ENCODE data around the gene ACOXL.

ACOXL gene

GRCh38 chr2:110746586-110747521, 14.5 kb downstream of the ACOXL start:
- H3K27me3 ChIP-seq (ENCODE audit: control insufficient read depth, low read length) = peaks cover 53% of the 10 kb centered on the region
- no peaks in the 10 kb centered on the region for H3K36me3 ChIP-seq (ENCODE audit: control insufficient read depth, low read length)
- H3K9me3 ChIP-seq (ENCODE audit: control insufficient read depth, insufficient read depth, low read length) = no peaks in the 10 kb centered on the region
- H3K4me2 ChIP-seq (ENCODE audit: low read length) = no peak overlapping the region
- peaks cover 6% of the 10 kb centered on the region; the same call in 1 of the 2 replicates for H3K4me1 ChIP-seq (ENCODE audit: control insufficient read depth, low read length)
- H3K9me2 ChIP-seq (replicated peaks; ENCODE audit: control insufficient read depth, low read length) = no peaks in the 10 kb centered on the region
- TF ChIP-seq CTCF (IDR thresholded peaks at IDR 0.05; ENCODE audit: low read depth, low read length, poor library complexity, severe bottlenecking) (no peak), EZH2phosphoT487 (IDR thresholded peaks at IDR 0.05; ENCODE audit: borderline replicate concordance, low read length) (no peak)
- H3K79me2 ChIP-seq (ENCODE audit: control insufficient read depth, low read length) = no peaks in the 10 kb centered on the region
- H3K4me3 ChIP-seq (ENCODE audit: low read length) = no peak overlapping the region
- H3F3A ChIP-seq (ENCODE audit: control insufficient read depth, insufficient read depth) = no peaks in the 10 kb centered on the region
- H3K27ac ChIP-seq (ENCODE audit: low read depth, low read length) = no peak overlapping the region
- no peaks in the 10 kb centered on the region for H4K20me1 ChIP-seq (ENCODE audit: control insufficient read depth, insufficient read depth, low read depth, low read length)

- TF ChIP-seq EZH2phosphoT487 (IDR thresholded peaks at IDR 0.05; ENCODE audit: borderline replicate concordance, low read length) = no peak
- no peak for TF ChIP-seq CTCF (IDR thresholded peaks at IDR 0.05; ENCODE audit: low read depth, low read length, poor library complexity, severe bottlenecking)
- H3K4me2 ChIP-seq (ENCODE audit: low read length) = no peak overlapping the region
- peaks cover 44% of the 10 kb centered on the region for H3K27me3 ChIP-seq (ENCODE audit: control insufficient read depth, low read length)
- no peaks in the 10 kb centered on the region for H3F3A ChIP-seq (ENCODE audit: control insufficient read depth, insufficient read depth)
- H3K9me3 ChIP-seq (ENCODE audit: control insufficient read depth, insufficient read depth, low read length) = no peaks in the 10 kb centered on the region
- H3K9me2 ChIP-seq (replicated peaks; ENCODE audit: control insufficient read depth, low read length) = no peaks in the 10 kb centered on the region
- H3K79me2 ChIP-seq (ENCODE audit: control insufficient read depth, low read length) = no peaks in the 10 kb centered on the region
- H3K4me1 ChIP-seq (ENCODE audit: control insufficient read depth, low read length) = peaks cover 6% of the 10 kb centered on the region; the same call in 1 of the 2 replicates
- H3K4me3 ChIP-seq (ENCODE audit: low read length) = no peak overlapping the region
- no peaks in the 10 kb centered on the region for H4K20me1 ChIP-seq (ENCODE audit: control insufficient read depth, insufficient read depth, low read depth, low read length)
- no peaks in the 10 kb centered on the region for H3K36me3 ChIP-seq (ENCODE audit: control insufficient read depth, low read length)
- H3K27ac ChIP-seq (ENCODE audit: low read depth, low read length) = no peak overlapping the region
These were observed 15.4 kb downstream of the ACOXL start for GRCh38 chr2:110747522-110748488.

GRCh38 chr2:110748489-110748867, 16.1 kb downstream of the ACOXL start:
- Histone ChIP-seq H3K27ac (ENCODE audit: low read depth, low read length) (no peak overlapping the region), H3K79me2 (ENCODE audit: control insufficient read depth, low read length) (no peaks in the 10 kb centered on the region), H3K4me2 (ENCODE audit: low read length) (no peak overlapping the region), H3F3A (ENCODE audit: control insufficient read depth, insufficient read depth) (no peaks in the 10 kb centered on the region), H4K20me1 (ENCODE audit: control insufficient read depth, insufficient read depth, low read depth, low read length) (no peaks in the 10 kb centered on the region), H3K9me3 (ENCODE audit: control insufficient read depth, insufficient read depth, low read length) (no peaks in the 10 kb centered on the region), H3K4me1 (ENCODE audit: control insufficient read depth, low read length) (peaks cover 6% of the 10 kb centered on the region; the same call in 1 of the 2 replicates), H3K27me3 (ENCODE audit: control insufficient read depth, low read length) (peaks cover 42% of the 10 kb centered on the region), H3K4me3 (ENCODE audit: low read length) (no peak overlapping the region), H3K9me2 (replicated peaks; ENCODE audit: control insufficient read depth, low read length) (no peaks in the 10 kb centered on the region), H3K36me3 (ENCODE audit: control insufficient read depth, low read length) (no peaks in the 10 kb centered on the region)
- TF ChIP-seq EZH2phosphoT487 (IDR thresholded peaks at IDR 0.05; ENCODE audit: borderline replicate concordance, low read length) = 0 out of 2 replicates have a peak, but pooled peaks have one; percentile 28
- TF ChIP-seq CTCF (IDR thresholded peaks at IDR 0.05; ENCODE audit: low read depth, low read length, poor library complexity, severe bottlenecking) = no peak
